OCI-LY1 (cell line): Measurements from ENCODE around the gene CDC42BPA.

ENCODE experiments used
- H2AFZ ChIP-seq: fragments of 200-600 bp; sonication (generic), shearing (Covaris generic); 2 replicates; pipeline ENCODE4 v1.6.0; 2014; ENCODE audit warnings: antibody characterized with exemption, mild to moderate bottlenecking, low read length
- H3F3A ChIP-seq: fragments of 200-600 bp; sonication (generic), shearing (Covaris generic); 2 replicates; pipeline ENCODE4 v1.6.0; 2014; ENCODE audit warnings: mild to moderate bottlenecking, antibody characterized with exemption, low read length, moderate library complexity; ENCODE audit not compliant: insufficient read depth
- H3K27ac ChIP-seq: fragments of 200-600 bp; sonication (generic); 2 replicates; pipeline ENCODE4 v1.5.1; 2014; ENCODE audit warnings: low read length, mixed run types, mild to moderate bottlenecking, low read depth; ENCODE audit not compliant: poor library complexity, severe bottlenecking
- H3K27me3 ChIP-seq: fragments of 200-600 bp; sonication (generic); 2 replicates; pipeline ENCODE4 v1.6.0; 2014; ENCODE audit warnings: antibody characterized with exemption, mild to moderate bottlenecking, low read length, moderate library complexity; ENCODE audit not compliant: insufficient read depth
- H3K36me3 ChIP-seq: fragments of 200-600 bp; sonication (generic); 2 replicates; pipeline ENCODE4 v1.6.1; 2014; ENCODE audit warnings: mild to moderate bottlenecking, antibody characterized with exemption, low read length, moderate library complexity, mixed read lengths; ENCODE audit not compliant: insufficient read depth
- H3K4me1 ChIP-seq: fragments of 200-600 bp; sonication (generic); 2 replicates; pipeline ENCODE4 v1.5.1; 2014; ENCODE audit warnings: mild to moderate bottlenecking, low read length, moderate library complexity; ENCODE audit not compliant: insufficient read depth, severe bottlenecking
- H3K4me2 ChIP-seq: fragments of 200-600 bp; sonication (generic), shearing (Covaris generic); 2 replicates; pipeline ENCODE4 v1.6.1; 2014; ENCODE audit warnings: low read length
- H3K4me3 ChIP-seq: fragments of 200-600 bp; sonication (generic); 2 replicates; pipeline ENCODE4 v1.5.1; 2014; ENCODE audit warnings: low read length, low read depth, mild to moderate bottlenecking, mixed read lengths; ENCODE audit not compliant: poor library complexity, severe bottlenecking
- H3K79me2 ChIP-seq: fragments of 200-600 bp; shearing (Covaris generic); 2 replicates; pipeline ENCODE4 v1.6.1; 2016; ENCODE audit warnings: mixed run types, low read length, mixed read lengths; ENCODE audit not compliant: insufficient read depth
- H3K9ac ChIP-seq: fragments of 200-600 bp; sonication (generic), shearing (Covaris generic); 2 replicates; pipeline ENCODE4 v1.6.1; 2014; ENCODE audit warnings: mild to moderate bottlenecking, low read length, mixed read lengths
- H3K9me2 ChIP-seq: fragments of 200-600 bp; sonication (generic), shearing (Covaris generic); 2 replicates; pipeline ENCODE4 v1.6.1; 2014; ENCODE audit warnings: low read depth, mild to moderate bottlenecking, low read length, mixed read lengths
- H3K9me3 ChIP-seq: fragments of 200-600 bp; shearing (Covaris generic); 2 replicates; pipeline ENCODE4 v1.6.1; 2014; ENCODE audit warnings: low read length, mixed read lengths
- H4K20me1 ChIP-seq: fragments of 200-600 bp; sonication (generic), shearing (Covaris generic); 2 replicates; pipeline ENCODE4 v1.6.0; 2016; ENCODE audit warnings: mild to moderate bottlenecking, low read length; ENCODE audit not compliant: insufficient read depth
- EZH2 ChIP-seq: fragments of 200-600 bp; sonication (generic), shearing (Covaris generic); IDR thresholded peaks from 2 replicates; pipeline ENCODE4 v1.8.0; 2017; ENCODE audit warnings: borderline replicate concordance, mixed run types, mild to moderate bottlenecking, antibody characterized with exemption, low read length, moderate library complexity, mixed read lengths
- TF ChIP-seq, protein P1 (sequence below): fragments of 200-600 bp; sonication (generic), shearing (Covaris generic); IDR thresholded peaks from 2 replicates; pipeline ENCODE4 v1.5.1; 2017; ENCODE audit warnings: mild to moderate bottlenecking, antibody characterized with exemption, low read length, moderate library complexity, mixed read lengths

The CDC42BPA gene

DNA sequence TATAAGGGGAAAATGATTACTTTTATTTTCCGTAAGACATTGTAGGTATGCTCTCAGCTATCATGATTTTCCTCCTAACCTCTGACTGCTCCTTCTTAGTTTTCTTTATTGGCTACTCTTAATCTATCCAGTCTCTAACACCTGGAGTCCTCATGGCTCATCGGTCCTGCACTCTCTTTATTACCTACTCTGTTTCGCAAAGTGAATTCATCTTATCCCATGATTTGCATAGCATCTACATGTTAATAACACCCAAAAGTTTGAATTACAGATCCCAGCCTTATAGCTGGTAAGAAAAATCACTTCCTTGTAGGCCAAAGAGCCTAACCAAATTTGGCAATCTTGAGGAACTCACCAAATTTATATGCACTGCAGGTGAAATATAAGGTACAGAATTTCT is 136.3 kb downstream of the CDC42BPA start:
- Histone ChIP-seq H3K9ac (no peak overlapping the region), H3K4me2 (no peak overlapping the region), H3K9me3 (no peaks in the 10 kb centered on the region), H3K27ac (no peak overlapping the region), H3F3A (no peaks in the 10 kb centered on the region), H3K9me2 (no peaks in the 10 kb centered on the region), H3K4me1 (no peaks in the 10 kb centered on the region), H3K79me2 (no peaks in the 10 kb centered on the region), H3K36me3 (no peaks in the 10 kb centered on the region), H3K4me3 (no peak overlapping the region), H2AFZ (no peak overlapping the region), H4K20me1 (no peaks in the 10 kb centered on the region), H3K27me3 (no peaks in the 10 kb centered on the region)
- TF ChIP-seq, protein P1, sequence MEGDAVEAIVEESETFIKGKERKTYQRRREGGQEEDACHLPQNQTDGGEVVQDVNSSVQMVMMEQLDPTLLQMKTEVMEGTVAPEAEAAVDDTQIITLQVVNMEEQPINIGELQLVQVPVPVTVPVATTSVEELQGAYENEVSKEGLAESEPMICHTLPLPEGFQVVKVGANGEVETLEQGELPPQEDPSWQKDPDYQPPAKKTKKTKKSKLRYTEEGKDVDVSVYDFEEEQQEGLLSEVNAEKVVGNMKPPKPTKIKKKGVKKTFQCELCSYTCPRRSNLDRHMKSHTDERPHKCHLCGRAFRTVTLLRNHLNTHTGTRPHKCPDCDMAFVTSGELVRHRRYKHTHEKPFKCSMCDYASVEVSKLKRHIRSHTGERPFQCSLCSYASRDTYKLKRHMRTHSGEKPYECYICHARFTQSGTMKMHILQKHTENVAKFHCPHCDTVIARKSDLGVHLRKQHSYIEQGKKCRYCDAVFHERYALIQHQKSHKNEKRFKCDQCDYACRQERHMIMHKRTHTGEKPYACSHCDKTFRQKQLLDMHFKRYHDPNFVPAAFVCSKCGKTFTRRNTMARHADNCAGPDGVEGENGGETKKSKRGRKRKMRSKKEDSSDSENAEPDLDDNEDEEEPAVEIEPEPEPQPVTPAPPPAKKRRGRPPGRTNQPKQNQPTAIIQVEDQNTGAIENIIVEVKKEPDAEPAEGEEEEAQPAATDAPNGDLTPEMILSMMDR = no peak
- no peak for TF ChIP-seq EZH2

DNA sequence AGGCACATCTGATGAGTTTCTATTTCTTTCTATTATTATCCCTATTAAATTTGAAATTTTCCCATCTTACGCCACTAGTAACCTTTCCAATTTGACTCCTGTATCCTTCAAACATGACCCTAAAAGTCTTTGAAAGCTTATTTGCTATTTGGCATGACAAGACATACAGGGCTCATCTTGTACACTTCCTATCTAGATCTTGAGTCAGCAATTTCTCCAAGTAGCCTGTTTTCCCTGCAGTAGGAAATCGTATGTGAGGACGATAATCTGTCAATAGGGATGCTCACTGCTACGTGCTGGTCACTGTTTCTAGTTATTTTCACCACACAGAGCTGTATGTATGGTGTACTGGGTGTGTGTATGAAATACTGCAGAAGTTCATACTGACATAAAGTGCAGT is 142.7 kb downstream of the CDC42BPA start:
- TF ChIP-seq EZH2 = no peak
- TF ChIP-seq, protein P1 = no peak
- no peaks in the 10 kb centered on the region for H3K4me1 ChIP-seq
- H3F3A ChIP-seq = no peaks in the 10 kb centered on the region
- no peaks in the 10 kb centered on the region for H3K9me2 ChIP-seq
- H2AFZ ChIP-seq = no peak overlapping the region
- no peaks in the 10 kb centered on the region for H4K20me1 ChIP-seq
- H3K4me3 ChIP-seq = no peak overlapping the region
- no peaks in the 10 kb centered on the region for H3K27me3 ChIP-seq
- no peaks in the 10 kb centered on the region for H3K36me3 ChIP-seq
- no peak overlapping the region for H3K9ac ChIP-seq
- no peak overlapping the region for H3K27ac ChIP-seq
- H3K9me3 ChIP-seq = no peaks in the 10 kb centered on the region
- no peak overlapping the region for H3K4me2 ChIP-seq
- no peaks in the 10 kb centered on the region for H3K79me2 ChIP-seq

DNA sequence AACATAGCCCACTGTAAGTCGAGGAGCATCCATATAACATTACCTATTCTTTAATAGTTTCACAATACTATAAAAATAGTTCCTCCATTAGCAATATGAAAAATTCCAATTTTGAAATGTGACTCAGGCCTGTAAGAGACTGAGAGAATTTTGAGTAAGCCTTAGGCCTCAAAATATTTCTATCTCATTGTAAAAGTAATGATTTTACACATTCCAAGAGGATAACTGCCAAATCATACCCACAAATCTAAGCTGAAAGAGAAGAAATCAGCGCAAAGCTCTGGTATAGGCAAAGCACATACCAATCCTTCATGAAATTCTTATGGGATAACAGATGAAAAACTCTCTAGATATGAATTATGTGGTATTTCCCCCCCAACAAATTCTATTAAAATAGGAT is 144.1 kb downstream of the CDC42BPA start:
- Histone ChIP-seq H2AFZ (no peak overlapping the region), H3K36me3 (no peaks in the 10 kb centered on the region), H3K9ac (no peak overlapping the region), H3K4me3 (no peak overlapping the region), H3K27me3 (no peaks in the 10 kb centered on the region), H3K9me2 (no peaks in the 10 kb centered on the region), H4K20me1 (no peaks in the 10 kb centered on the region), H3K4me2 (no peak overlapping the region), H3K4me1 (no peaks in the 10 kb centered on the region), H3K79me2 (no peaks in the 10 kb centered on the region), H3F3A (no peaks in the 10 kb centered on the region), H3K9me3 (no peaks in the 10 kb centered on the region), H3K27ac (no peak overlapping the region)
- TF ChIP-seq, protein P1 = no peak
- no peak for TF ChIP-seq EZH2
